ENCODE data around the gene MYZAP. TPM values are rescaled to one million over a fixed set of nuclear protein-coding genes. Genes with fewer than 3 reads are reported as not detected.

MYZAP gene
- total and polyA plus RNA-seq, 2 of the 8 experiments (the other 6 are each of a cell fraction or from before 2014, with no cell fraction given), result 0.41 to 0.65 TPM

DNA sequence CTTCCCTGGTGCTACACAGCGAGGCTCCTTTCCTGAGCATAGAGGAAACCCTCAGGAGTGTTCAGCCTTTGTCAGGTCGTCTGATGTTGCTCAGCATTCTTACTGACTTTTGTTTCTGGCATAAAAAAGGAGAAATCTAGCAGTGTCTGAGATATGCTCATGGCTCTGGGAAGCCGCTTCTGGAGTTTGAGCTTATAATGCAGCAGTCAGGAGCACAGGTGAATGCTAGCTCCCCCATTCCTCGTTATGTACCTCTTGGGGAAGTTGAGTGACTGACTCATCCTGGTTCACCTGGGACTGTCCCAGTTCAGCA is 49.2 kb upstream of the MYZAP start (continued):
- TF ChIP-seq FOSL1 (IDR thresholded peaks at IDR 0.05; ENCODE audit: insufficient read depth, low read depth, low read length), result no peak
- TF ChIP-seq POU5F1 (IDR thresholded peaks at IDR 0.05; ENCODE audit: low read depth, low read length), result no peak

Measured in H1 (cell line).